Right hindlimb (tissue), 1 donor: ENCODE measurements around the gene LRRK1.

Experiments used
- DNase-seq: peaks from one replicate; pipeline ENCODE4 v3.0.0-alpha.2; 2018

The LRRK1 gene

DNA sequence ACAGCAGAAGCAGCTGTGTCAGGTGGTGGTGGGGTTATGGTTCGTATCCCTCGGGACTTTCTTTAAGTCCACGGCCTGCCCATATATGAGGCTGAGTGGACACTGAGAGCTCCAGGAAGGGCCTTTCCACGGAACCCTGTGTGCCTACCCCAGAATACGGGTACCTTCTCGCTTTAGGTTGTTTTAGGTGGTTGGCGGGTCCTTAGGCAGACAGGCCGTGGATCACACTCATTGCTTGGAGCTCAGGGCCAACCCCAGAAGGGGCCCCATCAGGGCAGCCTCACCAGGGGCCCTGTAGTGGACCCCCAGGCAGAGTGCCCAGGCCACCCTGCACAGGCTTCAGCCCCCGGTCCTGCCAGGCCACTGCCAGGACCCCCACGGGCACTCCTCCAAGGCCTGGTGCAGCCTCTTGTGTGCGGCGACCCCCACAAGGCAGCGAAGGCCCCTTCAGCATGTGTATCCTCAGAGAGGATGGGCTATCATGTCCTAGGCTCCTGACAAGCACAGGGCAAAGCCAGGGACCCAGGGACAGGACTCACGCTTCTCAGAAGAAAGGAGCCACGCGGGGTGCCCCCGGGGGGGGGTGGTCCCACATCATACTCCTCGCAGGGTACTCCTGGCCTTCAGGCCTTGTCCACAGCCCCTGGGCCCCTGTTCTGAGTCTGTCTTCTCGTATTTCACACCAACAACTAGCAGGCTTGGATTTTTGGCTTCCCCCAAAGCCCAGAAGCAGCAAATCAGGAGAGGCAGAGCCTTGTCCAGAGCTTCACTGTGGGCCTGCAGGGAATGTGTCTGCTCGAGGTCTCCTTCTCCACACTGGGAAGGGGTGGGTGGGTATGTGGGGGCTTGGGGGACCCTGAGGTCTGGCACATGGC, 93.4 kb downstream of the LRRK1 start:
- no peak for DNase-seq

DNA sequence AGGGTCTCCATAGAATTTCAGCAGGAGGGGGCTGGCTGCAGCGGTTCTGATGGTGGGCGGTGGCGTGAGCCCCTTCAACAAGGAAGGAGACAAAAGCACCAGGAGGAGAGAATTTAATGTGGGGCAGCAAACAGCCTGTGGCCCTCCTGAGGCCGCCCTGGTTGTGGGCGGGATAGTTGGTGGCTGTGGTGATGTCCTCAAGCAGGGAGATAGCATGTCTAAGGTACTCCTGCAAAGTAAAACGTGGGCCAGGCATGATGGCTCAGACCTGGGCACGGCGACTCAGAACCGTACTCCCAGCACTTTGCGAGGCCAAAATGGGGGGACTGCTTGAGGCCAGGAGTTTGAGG, 94.0 kb downstream of the LRRK1 start:
- no peak for DNase-seq

DNA sequence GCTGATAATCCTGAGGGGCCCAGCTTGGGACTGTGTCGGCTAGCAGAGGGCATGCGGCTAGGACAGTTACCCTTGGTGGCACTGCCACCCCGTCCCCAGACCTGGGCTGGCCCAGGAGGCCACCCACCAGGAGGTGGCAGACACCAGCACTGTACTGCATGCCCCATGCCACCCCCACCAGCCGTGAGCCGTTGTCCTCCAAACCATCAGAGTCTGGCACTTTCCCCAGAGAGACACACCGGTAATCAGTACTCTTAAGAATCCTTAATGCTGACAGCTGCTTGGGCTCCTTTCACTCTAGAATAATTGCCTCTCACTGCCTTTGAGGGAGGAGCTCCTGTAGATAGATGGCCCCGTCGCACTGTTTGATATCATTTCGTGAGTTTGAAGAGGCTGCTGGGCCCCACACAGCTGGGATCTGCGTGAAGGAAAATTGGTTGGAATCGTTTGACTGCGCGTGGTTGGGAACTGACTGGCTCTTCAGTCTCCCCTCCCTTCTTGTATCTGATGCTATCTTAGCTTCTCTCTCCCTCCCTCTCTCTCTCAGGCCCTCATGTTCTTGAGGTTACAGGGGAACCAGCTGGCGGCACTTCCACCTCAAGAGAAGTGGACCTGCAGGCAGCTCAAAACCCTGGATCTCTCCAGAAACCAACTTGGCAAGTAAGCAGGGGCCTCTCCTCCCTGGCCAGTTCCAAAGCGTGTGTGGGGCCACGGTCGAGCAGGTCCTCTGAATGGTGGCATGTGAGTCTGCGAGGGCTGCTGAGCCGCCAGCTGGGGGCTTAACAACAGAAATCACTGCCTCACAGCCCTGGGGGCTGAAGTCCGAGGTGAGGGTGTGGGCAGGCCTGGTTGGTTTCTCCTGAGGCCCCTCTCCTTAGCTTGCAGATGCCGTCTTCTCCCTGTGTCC, 94.9 kb downstream of the LRRK1 start:
- no peak for DNase-seq

DNA sequence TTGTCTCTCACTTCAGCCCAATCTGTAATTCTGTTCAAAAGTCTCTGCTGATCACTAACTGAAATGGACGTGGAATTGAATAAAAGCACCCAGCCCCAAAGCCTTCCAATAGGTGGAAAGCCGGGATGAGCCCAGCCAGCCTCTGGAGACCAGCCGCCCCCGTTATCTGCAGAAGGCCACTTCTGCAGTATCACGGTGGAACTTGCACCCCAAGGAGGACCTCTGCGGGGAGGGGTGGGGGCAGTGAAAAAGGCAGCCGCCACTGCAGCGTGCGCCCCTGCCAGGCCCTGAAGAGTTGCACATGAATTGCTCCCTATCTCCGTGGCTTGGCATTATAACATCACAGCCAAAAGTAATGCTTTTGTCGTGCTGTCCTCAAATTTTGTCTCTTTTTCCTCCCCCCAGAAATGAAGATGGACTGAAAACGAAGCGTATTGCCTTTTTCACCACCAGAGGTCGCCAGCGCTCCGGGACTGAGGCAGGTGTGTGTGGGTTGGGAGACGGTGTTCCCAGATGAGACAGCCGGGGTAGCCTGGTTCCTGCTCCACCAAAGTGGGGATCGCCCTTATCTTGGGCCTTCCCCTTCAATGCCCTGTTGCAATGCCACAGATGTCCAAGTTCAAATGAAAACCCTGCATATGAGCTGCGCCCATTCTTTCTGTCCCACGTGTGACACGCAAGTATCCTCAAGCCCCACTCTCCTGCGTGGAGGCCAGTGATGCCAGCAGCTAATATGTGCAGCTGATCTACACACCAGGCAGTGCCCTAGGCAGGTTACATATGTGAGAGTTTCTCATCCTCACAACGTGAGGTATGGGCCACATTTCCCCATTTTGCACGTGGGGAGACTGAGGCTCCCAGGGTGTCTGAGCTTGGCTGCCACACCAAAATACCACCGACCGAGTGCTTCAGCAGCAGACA, 96.0 kb downstream of the LRRK1 start:
- DNase-seq = peak; percentile 81

DNA sequence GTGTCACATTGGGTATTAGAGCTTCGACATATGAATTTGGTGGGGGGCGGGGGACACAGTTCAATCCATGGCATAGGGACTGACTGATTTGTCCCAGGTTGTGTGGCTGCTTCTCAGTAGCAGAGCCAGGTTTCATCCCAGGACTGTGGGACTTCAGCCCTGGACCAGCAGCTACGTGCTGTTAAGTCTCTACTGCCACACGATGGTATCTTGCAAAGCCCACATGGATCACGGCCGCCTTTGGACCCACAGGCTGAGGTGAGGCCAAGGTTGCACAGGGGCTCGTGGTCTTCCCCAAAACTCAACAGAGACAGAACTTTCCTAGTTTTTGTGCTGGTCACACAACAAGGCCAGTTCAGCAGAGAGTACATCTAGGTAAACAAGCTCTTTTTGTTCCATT, 97.4 kb downstream of the LRRK1 start:
- DNase-seq = no peak

DNA sequence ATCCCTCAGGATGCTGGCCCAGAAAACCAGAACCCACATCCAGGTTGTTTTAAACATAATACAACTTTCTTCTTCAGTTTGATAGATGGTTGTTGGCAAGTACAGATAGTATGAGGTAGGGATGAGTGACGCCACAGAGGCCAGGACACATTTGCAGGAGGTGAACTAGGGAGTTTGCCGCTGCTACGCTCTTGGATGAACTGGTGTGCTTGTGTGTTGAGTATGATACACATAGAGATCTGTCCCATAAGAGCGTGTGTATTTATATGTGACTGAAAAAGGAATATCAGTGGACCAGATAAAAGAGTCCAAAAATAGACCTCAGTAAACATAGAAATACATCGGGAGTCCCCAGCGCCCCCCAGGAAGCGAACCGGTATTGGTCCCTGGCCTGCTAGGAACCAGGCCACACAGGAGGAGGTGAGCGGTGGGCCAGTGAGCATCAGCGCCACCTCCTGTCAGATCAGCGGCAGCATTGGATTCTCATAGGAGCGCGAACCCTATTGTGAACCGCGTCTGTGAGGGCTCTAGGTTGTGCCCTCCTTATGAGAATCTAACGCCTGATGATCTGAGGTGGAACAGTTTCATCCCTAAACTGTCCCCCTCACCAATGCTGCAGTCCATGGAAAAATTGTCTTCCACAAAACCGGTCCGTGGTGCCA, 98.1 kb downstream of the LRRK1 start:
- DNase-seq = no peak

DNA sequence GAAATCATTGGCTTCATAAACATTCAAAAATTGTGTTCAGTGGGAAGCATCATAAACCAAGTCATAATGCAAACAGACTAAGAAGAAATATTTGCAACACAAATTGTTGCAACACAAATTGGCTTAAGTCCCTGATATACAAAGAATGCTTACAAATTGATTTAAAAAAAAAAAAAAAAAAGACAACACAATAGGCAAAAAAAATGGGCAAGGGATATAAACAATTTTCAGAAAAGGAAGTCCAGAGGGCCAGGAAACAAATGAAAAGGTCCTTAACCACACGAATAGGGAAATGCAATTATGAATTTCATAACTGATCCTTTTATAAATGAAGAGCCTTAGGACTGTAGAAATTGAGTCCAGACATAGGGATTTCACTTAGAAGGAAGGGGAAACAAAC, 98.9 kb downstream of the LRRK1 start:
- no peak for DNase-seq

DNA sequence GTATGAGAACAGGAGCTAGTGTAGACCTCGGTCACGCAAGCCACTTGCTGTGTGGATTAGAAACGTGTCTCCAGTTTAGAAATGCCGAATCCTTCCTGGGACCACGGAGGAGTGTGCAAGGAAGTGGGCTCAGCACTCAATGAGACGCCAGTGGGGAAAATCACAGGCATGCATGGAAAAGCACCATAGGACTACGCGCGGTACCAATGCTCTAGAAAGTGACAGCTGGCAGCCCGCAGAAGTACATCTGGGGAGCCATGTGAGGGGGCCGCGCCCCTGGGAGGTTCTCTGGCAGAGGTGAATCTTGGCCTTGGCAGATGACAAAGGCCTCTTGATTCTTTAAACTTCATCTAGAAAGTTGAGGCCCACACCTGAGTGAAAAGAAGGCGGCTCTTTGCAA, 99.3 kb downstream of the LRRK1 start:
- DNase-seq = no peak

DNA sequence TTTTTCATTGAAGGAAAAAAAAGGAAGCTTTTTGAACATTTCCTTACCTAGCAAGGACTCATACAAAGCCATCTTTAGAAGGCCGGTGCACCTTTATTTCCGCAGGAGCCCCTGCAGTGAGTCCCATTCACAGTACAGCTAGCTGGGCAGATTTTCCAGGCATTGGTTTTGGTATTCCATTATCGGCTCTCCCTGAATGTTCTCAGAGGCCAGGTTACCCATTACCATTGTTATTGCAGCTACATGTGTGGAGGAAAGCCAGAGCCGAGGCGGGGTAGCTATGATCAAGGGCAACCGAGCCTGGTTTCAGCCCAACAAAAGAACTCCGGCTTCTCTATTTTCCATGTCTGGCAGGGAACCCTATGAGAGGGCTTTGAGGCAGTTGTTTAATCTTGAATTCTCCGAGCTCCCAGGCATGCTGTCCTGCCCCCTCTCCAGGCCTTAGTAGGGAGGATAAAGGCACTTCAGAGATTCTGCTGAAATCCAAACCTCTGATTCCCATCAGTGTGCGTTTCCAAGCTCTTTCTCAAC, 100.3 kb downstream of the LRRK1 start:
- no peak for DNase-seq

DNA sequence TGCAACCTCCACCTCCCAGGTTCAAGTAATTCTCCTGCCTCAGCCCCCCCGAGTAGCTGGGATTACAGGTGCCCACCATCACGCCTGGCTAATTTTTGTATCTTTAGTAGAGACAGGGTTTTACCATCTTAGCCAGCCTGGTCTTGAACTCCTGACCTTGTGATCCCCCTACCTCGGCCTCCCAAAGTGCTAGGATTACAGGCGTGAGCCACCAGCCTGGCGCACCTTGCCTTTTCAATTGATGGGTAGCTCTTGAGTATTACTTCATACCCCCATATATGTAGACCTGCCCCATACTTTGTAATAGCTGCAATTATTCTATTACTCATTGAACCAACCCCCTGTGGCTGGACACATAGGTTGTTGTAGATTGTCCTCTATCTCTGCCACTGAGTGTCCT, 101.3 kb downstream of the LRRK1 start:
- DNase-seq = no peak

DNA sequence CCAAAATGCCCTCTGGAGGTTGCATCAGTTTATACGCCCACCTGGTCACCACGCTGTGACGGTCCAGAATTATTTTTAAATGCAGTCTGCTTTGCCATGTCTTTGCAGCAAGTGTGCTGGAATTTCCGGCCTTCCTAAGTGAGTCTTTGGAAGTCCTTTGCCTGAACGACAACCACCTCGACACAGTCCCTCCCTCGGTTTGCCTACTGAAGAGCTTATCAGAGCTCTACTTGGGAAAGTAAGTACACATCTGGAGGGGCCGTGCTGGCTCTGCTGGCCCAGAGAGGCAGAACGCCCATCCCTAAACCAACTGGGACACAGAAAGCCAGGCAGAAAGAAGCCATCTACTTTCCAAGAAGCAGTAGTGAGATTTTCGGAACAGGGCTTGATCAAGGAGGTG, 101.8 kb downstream of the LRRK1 start:
- no peak for DNase-seq

DNA sequence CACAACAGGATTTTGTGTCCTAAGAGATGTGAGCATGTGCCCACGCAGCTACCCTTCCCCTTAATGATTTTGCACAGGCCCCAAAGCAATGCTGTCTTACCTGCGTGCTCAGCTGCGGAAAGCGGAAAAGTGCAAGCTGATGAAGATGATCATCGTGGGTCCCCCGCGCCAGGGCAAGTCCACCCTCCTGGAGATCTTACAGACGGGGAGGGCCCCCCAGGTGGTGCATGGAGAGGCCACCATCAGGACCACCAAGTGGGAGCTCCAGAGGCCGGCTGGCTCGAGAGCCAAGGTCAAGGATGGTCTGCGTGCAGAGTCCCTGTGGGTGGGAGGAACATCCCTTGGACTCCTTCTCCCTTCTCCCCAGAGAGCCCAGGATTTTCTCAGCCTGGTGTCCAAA, 103.1 kb downstream of the LRRK1 start:
- DNase-seq = no peak

DNA sequence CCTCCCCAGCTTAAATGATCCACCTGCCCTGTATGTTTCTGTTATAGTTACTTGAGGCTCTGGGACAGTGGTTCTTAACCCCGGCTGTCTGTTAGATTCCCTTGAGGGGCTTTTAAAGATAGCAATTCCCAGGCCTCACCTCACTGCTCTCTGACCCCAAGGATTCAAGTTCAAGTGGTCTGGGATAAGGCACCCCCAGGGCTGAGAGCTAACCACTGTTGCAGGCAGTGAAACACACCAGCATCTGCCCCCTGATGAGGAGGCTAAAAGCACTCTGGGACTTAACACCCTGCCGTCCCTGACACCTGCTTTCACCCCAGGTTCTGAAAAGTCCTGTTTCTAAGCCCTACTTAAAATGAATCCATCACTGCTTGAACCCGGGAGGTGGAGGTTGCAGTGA, 103.7 kb downstream of the LRRK1 start:
- no peak for DNase-seq

DNA sequence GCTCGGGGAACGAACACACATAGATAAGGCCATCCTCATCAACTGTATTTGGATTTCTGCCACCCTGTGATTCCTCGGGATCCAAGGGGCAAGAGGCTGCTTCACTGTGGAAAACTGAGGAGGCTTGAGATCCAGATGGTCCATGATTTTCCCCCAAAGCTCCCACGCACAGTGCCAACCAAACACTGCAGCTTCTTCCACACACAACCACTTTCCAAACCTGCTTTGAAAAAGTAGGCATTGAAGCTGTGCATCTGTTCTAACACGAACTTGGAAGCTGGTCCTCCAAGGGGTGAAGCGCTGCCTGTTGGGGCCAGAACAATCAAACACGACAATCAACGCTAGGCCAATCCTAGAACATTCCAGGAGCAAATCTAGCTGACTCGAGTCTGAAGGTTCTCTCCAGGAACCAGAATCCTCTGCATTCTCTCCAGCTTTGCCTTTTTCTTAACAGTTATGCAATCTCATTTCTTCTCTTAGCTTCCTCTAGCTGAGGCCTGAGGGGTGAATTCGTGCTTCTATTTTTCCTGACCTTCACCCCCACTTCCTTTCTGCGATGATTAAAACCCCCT, 104.4 kb downstream of the LRRK1 start:
- no peak for DNase-seq

DNA sequence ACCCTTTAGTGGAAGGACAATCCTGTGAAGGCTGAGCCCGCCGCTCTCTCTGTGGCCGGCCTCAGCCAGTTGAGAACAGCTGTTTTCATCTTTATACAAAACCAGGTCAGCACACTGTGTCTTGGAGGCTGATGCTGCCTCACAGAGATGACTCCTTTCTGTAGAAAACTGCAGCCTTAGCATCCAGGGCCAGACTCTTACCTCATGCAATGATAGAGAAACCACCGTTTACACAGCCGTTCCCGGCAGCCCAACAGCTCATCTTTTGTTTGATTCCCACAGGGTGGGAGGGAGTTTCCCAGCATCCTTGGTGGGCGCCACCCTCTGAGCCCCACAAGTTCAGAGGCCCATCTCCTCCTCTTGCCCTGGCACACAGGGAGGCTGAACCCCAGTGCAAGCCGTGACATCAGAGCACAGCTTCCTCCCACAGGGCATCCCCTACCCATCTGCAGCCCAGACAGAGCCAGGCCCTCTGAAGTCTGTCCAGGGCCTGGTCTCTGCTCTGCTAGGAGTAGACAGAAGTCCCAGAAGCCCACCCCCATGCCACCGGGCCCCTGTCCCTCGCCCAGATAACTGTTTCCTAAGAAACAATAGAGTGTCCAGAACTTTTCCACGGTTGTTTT, 105.0 kb downstream of the LRRK1 start:
- peak; percentile 61 for DNase-seq

DNA sequence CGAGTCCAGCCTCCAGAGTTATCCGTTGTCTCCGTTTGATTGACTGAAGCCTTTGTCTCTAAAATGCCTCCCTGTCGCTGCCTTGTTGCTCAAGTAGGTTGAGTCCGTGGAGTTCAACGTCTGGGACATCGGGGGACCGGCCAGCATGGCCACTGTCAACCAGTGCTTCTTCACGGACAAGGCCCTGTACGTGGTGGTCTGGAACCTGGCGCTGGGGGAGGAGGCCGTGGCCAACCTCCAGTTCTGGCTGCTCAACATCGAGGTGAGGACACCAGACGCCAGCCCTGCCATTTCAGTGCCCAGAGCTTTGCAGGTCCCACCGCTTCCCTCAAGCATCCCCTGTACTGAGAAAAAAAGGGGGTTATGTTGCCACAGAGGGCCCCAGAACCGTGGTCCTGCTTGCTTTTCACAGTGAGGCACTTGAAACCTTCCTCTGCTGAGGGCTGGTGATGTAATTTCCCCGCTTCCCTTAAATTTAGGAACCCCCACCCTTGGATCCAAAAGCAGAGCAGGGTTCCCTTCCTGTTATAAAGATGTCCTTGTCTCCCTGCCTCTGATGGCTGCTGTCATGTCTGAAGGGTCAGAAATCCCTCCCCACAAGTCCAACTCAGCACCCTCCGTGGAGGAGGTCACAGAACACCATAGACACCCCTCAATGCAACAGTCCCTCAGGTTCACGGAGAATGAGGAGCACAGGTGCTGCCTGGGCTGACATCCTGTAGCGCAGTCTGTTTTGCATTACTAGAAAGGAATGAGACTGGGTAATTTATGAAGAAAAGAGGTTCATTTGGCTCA, 105.7 kb downstream of the LRRK1 start:
- no peak for DNase-seq

DNA sequence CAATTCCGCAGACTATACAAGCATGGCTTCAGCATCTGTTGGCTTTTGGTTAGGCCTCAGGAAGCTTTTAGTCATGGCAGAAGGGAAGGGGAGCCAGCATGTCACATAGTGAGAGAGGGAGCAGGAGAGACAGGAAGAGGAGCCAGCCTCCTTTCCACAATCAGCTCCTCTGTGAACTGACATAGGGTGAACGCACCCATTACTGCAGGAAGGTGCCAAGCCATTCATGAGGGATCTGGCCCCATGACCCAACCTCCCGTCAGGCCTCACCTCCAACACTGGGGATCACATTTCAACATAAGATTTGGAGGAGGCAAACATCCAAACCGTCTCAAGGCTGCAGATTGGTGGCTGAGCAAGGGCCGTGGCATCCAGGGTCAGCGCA, 106.3 kb downstream of the LRRK1 start:
- no peak for DNase-seq

DNA sequence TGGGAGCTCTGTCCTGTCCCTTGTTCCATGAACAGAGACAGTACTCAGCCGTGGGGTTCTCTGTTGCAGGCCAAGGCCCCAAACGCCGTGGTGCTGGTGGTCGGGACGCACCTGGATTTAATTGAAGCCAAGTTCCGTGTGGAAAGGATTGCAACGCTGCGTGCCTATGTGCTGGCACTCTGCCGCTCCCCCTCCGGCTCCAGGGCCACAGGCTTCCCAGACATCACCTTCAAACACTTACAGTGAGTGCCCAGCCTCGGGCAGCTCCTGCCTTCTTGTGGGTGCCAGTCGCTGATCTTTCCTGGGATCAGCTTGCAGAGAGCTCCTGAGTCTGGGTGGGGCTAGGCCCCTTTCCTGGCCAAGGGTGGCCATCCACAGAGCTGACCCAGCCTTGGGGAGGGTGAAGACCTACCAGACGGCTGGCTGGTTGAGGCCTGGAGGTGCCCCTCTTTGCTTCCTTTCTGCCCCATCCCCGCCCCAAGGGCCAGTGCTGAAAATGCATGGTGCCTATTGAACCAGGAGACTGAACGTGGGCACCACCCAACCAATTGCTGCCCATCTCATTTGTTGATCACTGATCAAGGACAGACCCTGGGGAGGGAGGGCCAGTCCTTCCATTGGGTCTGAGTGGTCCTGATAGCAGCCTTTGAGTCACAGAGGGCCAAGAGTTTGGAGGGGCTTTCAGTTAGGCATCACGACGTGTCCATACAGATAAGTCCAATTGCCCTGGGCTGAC, 106.9 kb downstream of the LRRK1 start:
- no peak for DNase-seq

DNA sequence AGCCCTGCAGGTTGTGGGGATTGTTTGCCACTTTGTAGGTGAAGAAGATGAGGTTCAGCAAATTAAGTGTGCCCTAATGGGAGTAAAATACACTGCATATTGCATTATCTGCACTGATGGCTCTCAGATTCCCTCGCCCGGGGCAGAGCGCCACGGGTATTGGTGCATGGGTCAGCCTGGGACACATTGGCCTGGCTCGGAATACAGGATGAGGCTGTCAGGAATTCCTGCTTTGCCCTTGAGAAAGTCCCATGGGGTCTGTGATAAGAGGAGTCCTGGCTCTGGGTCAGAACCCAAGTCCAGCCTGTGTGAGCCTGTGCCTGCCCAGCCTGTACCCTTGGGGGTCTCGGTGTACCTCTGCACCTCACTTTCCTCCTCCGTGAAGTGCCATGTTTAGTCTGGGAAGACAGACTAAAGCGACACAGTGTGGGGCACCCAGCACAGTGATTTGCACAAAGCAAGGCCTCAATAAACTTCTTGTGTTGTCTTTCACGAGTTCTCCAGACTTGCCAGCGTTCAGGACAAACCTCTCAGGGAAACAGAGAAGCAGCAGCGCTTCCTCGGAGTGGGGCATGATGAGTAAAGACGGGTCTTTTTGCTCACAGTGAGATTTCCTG, 107.6 kb downstream of the LRRK1 start:
- DNase-seq = no peak
